Stimulated activated naive B cell treated with anti-CD40 and anti-IgM and Interleukin-4, amounts not matched to agents 10 μg/mL and 1 μg/mL and 100 μg/mL, for 72 hours (primary cell): ENCODE results near the gene COL6A1.
A peak's percentile ranks its signal among the peaks of the same experiment; 100 is the strongest.

Experiments used
- ATAC-seq, 2 donors: fragments of 150-1000 bp; cut with Tn5 transposase; replicated peaks; 2 replicates each; pipeline ENCODE4 v1.10.0; 2021; ENCODE audit warnings: moderate library complexity in 1 of 2
- DNase-seq: peaks from one replicate; pipeline ENCODE4 v3.0.0; 2021
- H3K27ac Mint-ChIP-seq: one replicate; pipeline ENCODE4 v1.8.0; 2022; ENCODE audit warnings: mild to moderate bottlenecking, mixed read lengths
- H3K27me3 Mint-ChIP-seq, 2 donors: one replicate each; pipeline ENCODE4 v1.8.0; 2022; ENCODE audit warnings: mixed read lengths in 2 of 2
- H3K36me3 Mint-ChIP-seq, 2 donors: one replicate each; pipeline ENCODE4 v1.8.0; 2022; ENCODE audit warnings: mixed read lengths in 2 of 2, mild to moderate bottlenecking in 1 of 2
- H3K4me1 Mint-ChIP-seq, 2 donors: one replicate each; pipeline ENCODE4 v1.8.0; 2022; ENCODE audit warnings: mixed read lengths in 2 of 2, mild to moderate bottlenecking in 1 of 2
- H3K4me3 Mint-ChIP-seq, 2 donors: one replicate each; pipeline ENCODE4 v1.8.0; 2022; ENCODE audit warnings: mild to moderate bottlenecking in 2 of 2, mixed read lengths in 2 of 2, moderate library complexity in 1 of 2
- H3K9me3 Mint-ChIP-seq, 2 donors: one replicate each; pipeline ENCODE4 v1.8.0; 2022; ENCODE audit warnings: mixed read lengths in 2 of 2, mild to moderate bottlenecking in 1 of 2

Gene COL6A1

GRCh38 chr21:45979141-45979631, 2.4 kb upstream of the COL6A1 start:
- DNase-seq: no peak
- H3K27ac Mint-ChIP-seq: no peak overlapping the region
- peaks cover 11 to 20% of the 10 kb centered on the region in 2 donors for H3K4me1 Mint-ChIP-seq
- H3K27me3 Mint-ChIP-seq: peaks cover 26 to 51% of the 10 kb centered on the region in 2 donors
- no peak overlapping the region for H3K4me3 Mint-ChIP-seq
- H3K9me3 Mint-ChIP-seq: no peaks in the 10 kb centered on the region
- no peaks in the 10 kb centered on the region for H3K36me3 Mint-ChIP-seq
- ATAC-seq: no peak

GRCh38 chr21:45979651-45980050, 1.9 kb upstream of the COL6A1 start:
- ATAC-seq (no peak), DNase-seq (no peak)
- Mint-ChIP-seq H3K4me1 (peaks cover 7 to 16% of the 10 kb centered on the region in 2 donors), H3K27ac (no peak overlapping the region), H3K36me3 (no peaks in the 10 kb centered on the region), H3K27me3 (peaks cover 26 to 51% of the 10 kb centered on the region in 2 donors), H3K4me3 (no peak overlapping the region), H3K9me3 (peaks cover 3% of the 10 kb centered on the region in 2 donors)

GRCh38 chr21:45980271-45980670, 1.3 kb upstream of the COL6A1 start:
- Mint-ChIP-seq H3K4me3 (no peak overlapping the region), H3K36me3 (no peaks in the 10 kb centered on the region), H3K27ac (no peak overlapping the region), H3K27me3 (peaks cover 30 to 51% of the 10 kb centered on the region in 2 donors), H3K4me1 (peaks cover 6 to 9% of the 10 kb centered on the region in 2 donors), H3K9me3 (peaks cover 5 to 7% of the 10 kb centered on the region in 2 donors)
- DNase-seq: no peak
- ATAC-seq: no peak

GRCh38 chr21:45980697-45981096, 873 bp upstream of the COL6A1 start:
- Mint-ChIP-seq H3K4me3 (no peak overlapping the region), H3K27me3 (peaks cover 26 to 47% of the 10 kb centered on the region in 2 donors), H3K9me3 (peaks cover 5 to 7% of the 10 kb centered on the region in 2 donors), H3K4me1 (peaks cover 1 to 5% of the 10 kb centered on the region in 2 donors), H3K27ac (no peak overlapping the region), H3K36me3 (no peaks in the 10 kb centered on the region)
- ATAC-seq: no peak
- DNase-seq: no peak

- ATAC-seq (peak; percentile 33 to 37), DNase-seq (no peak)
- Mint-ChIP-seq H3K9me3 (peaks cover 5 to 7% of the 10 kb centered on the region in 2 donors), H3K4me3 (peak overlapping the region; percentile 55 to 60), H3K36me3 (no peaks in the 10 kb centered on the region), H3K27me3 (peaks cover 21 to 33% of the 10 kb centered on the region in 2 donors), H3K27ac (no peak overlapping the region), H3K4me1 (peaks cover 0 to 5% of the 10 kb centered on the region in 2 donors)
Measured at GRCh38 chr21:45982092-45982757, 655 bp downstream of the COL6A1 start.

GRCh38 chr21:45982758-45983648, 1.4 kb downstream of the COL6A1 start:
- H3K27ac Mint-ChIP-seq: no peak overlapping the region
- no peaks in the 10 kb centered on the region for H3K36me3 Mint-ChIP-seq
- peaks cover 5 to 7% of the 10 kb centered on the region in 2 donors for H3K9me3 Mint-ChIP-seq
- H3K27me3 Mint-ChIP-seq: peaks cover 23 to 27% of the 10 kb centered on the region in 2 donors
- H3K4me3 Mint-ChIP-seq: peak overlapping the region in 1 of 2 donors; percentile 60
- ATAC-seq (no peak), DNase-seq (no peak)
- H3K4me1 Mint-ChIP-seq: peaks cover 0 to 5% of the 10 kb centered on the region in 2 donors

GRCh38 chr21:45983649-45983965, 2.0 kb downstream of the COL6A1 start:
- Mint-ChIP-seq H3K27ac (no peak overlapping the region), H3K4me3 (no peak overlapping the region), H3K9me3 (peaks cover 5 to 7% of the 10 kb centered on the region in 2 donors), H3K27me3 (peaks cover 19 to 21% of the 10 kb centered on the region in 2 donors), H3K4me1 (peaks cover 0 to 5% of the 10 kb centered on the region in 2 donors), H3K36me3 (no peaks in the 10 kb centered on the region)
- no peak for DNase-seq
- ATAC-seq: no peak

GRCh38 chr21:45983981-45984551, 2.5 kb downstream of the COL6A1 start:
- DNase-seq (no peak), ATAC-seq (no peak)
- H3K4me3 Mint-ChIP-seq: no peak overlapping the region
- H3K36me3 Mint-ChIP-seq: no peaks in the 10 kb centered on the region
- peaks cover 5 to 7% of the 10 kb centered on the region in 2 donors for H3K9me3 Mint-ChIP-seq
- peaks cover 0 to 5% of the 10 kb centered on the region in 2 donors for H3K4me1 Mint-ChIP-seq
- H3K27ac Mint-ChIP-seq: no peak overlapping the region
- peaks cover 18 to 19% of the 10 kb centered on the region in 2 donors for H3K27me3 Mint-ChIP-seq

GRCh38 chr21:45984584-45985095, 3.1 kb downstream of the COL6A1 start:
- Mint-ChIP-seq H3K4me3 (no peak overlapping the region), H3K4me1 (peaks cover 0 to 2% of the 10 kb centered on the region in 2 donors), H3K27me3 (peaks cover 15 to 19% of the 10 kb centered on the region in 2 donors), H3K27ac (no peak overlapping the region), H3K9me3 (peaks cover 5 to 7% of the 10 kb centered on the region in 2 donors), H3K36me3 (no peaks in the 10 kb centered on the region)
- no peak for DNase-seq
- no peak for ATAC-seq

- ATAC-seq (no peak), DNase-seq (no peak)
- no peak overlapping the region for H3K27ac Mint-ChIP-seq
- H3K27me3 Mint-ChIP-seq: peaks cover 14 to 19% of the 10 kb centered on the region in 2 donors
- no peaks in the 10 kb centered on the region for H3K4me1 Mint-ChIP-seq
- H3K4me3 Mint-ChIP-seq: no peak overlapping the region
- H3K9me3 Mint-ChIP-seq: peaks cover 5 to 7% of the 10 kb centered on the region in 2 donors
- no peaks in the 10 kb centered on the region for H3K36me3 Mint-ChIP-seq
Measured at GRCh38 chr21:45985471-45986315, 4.1 kb downstream of the COL6A1 start.

GRCh38 chr21:45986316-45987051, 4.9 kb downstream of the COL6A1 start:
- no peak overlapping the region for H3K27ac Mint-ChIP-seq
- peaks cover 5 to 7% of the 10 kb centered on the region in 2 donors for H3K9me3 Mint-ChIP-seq
- ATAC-seq (no peak), DNase-seq (no peak)
- no peaks in the 10 kb centered on the region for H3K4me1 Mint-ChIP-seq
- H3K4me3 Mint-ChIP-seq: no peak overlapping the region
- peaks cover 14 to 19% of the 10 kb centered on the region in 2 donors for H3K27me3 Mint-ChIP-seq
- no peaks in the 10 kb centered on the region for H3K36me3 Mint-ChIP-seq

GRCh38 chr21:45987121-45987711, 5.6 kb downstream of the COL6A1 start:
- H3K9me3 Mint-ChIP-seq: peaks cover 5 to 7% of the 10 kb centered on the region in 2 donors
- peaks cover 14 to 19% of the 10 kb centered on the region in 2 donors for H3K27me3 Mint-ChIP-seq
- no peaks in the 10 kb centered on the region for H3K4me1 Mint-ChIP-seq
- H3K27ac Mint-ChIP-seq: no peak overlapping the region
- ATAC-seq (no peak), DNase-seq (no peak)
- H3K4me3 Mint-ChIP-seq: no peak overlapping the region
- no peaks in the 10 kb centered on the region for H3K36me3 Mint-ChIP-seq
